ENCODE data around the gene SNX2. TPM values are rescaled to one million over a fixed set of nuclear protein-coding genes. Genes with fewer than 3 reads are reported as not detected.

The SNX2 gene
- total and polyA plus RNA-seq, 9 of the 15 experiments (the other 6 are each of a cell fraction or from before 2014, with no cell fraction given) = 35.2 to 86.0 (median 58.1) TPM

DNA sequence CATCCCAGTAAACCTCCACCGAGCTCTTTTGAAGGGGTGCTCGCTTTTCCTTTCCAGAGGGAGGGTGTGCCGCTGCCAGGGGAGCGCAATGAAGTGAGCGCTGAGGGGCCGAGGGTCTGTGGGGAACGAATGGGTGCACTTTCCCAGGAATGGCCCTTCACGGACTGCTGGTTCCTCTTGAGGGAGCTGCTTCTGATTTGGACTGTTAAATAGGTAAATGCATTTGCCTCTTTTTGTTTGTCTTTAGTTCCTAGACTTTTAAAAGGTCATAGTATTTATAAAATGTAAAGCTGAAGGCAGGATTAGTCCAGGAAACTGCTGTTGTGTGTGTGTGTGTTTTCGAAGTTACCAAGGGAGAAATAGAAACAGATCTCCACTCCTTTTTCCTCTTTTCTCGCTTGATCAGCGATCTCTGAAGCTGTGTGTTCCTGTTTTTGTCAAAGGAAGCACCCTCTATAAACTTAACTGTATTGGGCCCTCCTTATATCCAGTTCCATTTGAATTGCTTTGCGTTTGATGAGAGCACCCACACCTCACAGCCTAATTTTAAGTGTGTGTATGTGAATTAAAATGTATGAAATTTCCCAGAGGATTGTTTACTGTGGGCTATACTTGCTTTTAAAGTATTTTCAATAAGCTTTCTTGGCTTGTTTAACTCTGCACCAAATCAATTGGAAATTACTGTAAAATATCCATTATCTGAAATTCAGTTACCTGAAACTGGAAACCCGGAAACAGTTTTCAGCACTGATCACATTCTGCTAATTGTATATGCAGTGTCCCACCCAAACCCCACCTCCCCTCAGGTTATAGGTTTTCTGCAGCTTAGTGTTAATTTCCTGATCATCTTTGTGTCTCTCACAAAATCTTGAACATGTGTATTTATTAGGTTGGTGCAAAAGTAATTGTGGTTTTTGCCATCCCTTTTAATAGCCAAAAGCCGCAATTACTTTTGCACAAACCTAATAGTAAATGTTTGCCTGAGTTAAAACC lies 966 bp downstream of the SNX2 start:
- 0 out of 3 replicates have a peak, but pooled peaks cover 5% of the 10 kb centered on the region for H3K36me3 ChIP-seq (ENCODE audit: control insufficient read depth, insufficient read depth, low read length)
- TSS peak; percentile 50 for BruUV-seq (replicated peaks)
- under 1% methylated on average over 14 of the region's 14 CpGs for WGBS (ENCODE audit: insufficient coverage, low coverage, missing lambda C conversion rate)
- H3K9me1 ChIP-seq (ENCODE audit: control insufficient read depth, insufficient read depth, low read length) = no peaks in the 10 kb centered on the region
- no peaks in the 10 kb centered on the region for H3K27me3 ChIP-seq (ENCODE audit: control insufficient read depth in 2 of 2, insufficient read depth in 2 of 2, low read length in 2 of 2)
- POLR2A ChIA-PET = interaction anchor here (0.6 to 1.4 kb wide), 6 partner anchors 9 to 157 kb away, joined by 3 to 5 read pairs (median 4); no protein-coding TSS in a partner anchor
- no peaks in the 10 kb centered on the region for H4K20me1 ChIP-seq (replicated peaks; ENCODE audit: control insufficient read depth, insufficient read depth, low read length)
- CTCF ChIA-PET (ENCODE audit: low intra/inter-chr PET ratio) = no interaction called here
- FAIRE-seq = no peak
- peak overlapping the region; percentile 78 to 90 for H3K9ac ChIP-seq (ENCODE audit: insufficient read depth in 1 of 2, low read depth in 2 of 2, low read length in 2 of 2)
- intact Hi-C loops (cut with micrococcal nuclease) (no loop called here), in situ Hi-C loops (cut with MboI) (no loop called here)
- peaks cover 57% of the 10 kb centered on the region for H3K79me2 ChIP-seq (ENCODE audit: control insufficient read depth, insufficient read depth, low read length)
- ATAC-seq = peak; percentile 61
- DNase-seq (ENCODE audit: extremely low read depth in 1 of 4, low spot score in 3 of 4) = peak in 2 of 4 experiments; percentile 21 to 25
- H3K4me2 ChIP-seq (ENCODE audit: insufficient read depth, low read length) = peak overlapping the region; percentile 95
- no peaks in the 10 kb centered on the region for H3K9me3 ChIP-seq (replicated peaks; ENCODE audit: control insufficient read depth, insufficient read depth, low read depth, low read length)
- peak overlapping the region; percentile 98 for H2AFZ ChIP-seq (ENCODE audit: low read depth, low read length)
- H3K4me3 ChIP-seq = peak overlapping the region; percentile 96
- no peaks in the 10 kb centered on the region; a peak in 3 of 5 replicates for H3K4me1 ChIP-seq (replicated peaks in 1 of 2; ENCODE audit: control insufficient read depth in 2 of 2, insufficient read depth in 2 of 2, low read length in 2 of 2)
- H3K27ac ChIP-seq (ENCODE audit: extremely low read depth, low read depth, low read length) = peak overlapping the region; percentile 71
- TF ChIP-seq ZNF121 (CRISPR knock-in tag; conservative IDR thresholded peaks at IDR 0.05) = no peak
- TF ChIP-seq, protein P1, sequence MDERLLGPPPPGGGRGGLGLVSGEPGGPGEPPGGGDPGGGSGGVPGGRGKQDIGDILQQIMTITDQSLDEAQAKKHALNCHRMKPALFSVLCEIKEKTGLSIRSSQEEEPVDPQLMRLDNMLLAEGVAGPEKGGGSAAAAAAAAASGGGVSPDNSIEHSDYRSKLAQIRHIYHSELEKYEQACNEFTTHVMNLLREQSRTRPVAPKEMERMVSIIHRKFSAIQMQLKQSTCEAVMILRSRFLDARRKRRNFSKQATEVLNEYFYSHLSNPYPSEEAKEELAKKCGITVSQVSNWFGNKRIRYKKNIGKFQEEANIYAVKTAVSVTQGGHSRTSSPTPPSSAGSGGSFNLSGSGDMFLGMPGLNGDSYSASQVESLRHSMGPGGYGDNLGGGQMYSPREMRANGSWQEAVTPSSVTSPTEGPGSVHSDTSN (CRISPR knock-in tag; IDR thresholded peaks at IDR 0.05; ENCODE audit: low read depth) = no peak
- TF ChIP-seq, protein P1 (tag; conservative IDR thresholded peaks at IDR 0.05; ENCODE audit: low read depth) = no peak
- TF ChIP-seq, protein P2, sequence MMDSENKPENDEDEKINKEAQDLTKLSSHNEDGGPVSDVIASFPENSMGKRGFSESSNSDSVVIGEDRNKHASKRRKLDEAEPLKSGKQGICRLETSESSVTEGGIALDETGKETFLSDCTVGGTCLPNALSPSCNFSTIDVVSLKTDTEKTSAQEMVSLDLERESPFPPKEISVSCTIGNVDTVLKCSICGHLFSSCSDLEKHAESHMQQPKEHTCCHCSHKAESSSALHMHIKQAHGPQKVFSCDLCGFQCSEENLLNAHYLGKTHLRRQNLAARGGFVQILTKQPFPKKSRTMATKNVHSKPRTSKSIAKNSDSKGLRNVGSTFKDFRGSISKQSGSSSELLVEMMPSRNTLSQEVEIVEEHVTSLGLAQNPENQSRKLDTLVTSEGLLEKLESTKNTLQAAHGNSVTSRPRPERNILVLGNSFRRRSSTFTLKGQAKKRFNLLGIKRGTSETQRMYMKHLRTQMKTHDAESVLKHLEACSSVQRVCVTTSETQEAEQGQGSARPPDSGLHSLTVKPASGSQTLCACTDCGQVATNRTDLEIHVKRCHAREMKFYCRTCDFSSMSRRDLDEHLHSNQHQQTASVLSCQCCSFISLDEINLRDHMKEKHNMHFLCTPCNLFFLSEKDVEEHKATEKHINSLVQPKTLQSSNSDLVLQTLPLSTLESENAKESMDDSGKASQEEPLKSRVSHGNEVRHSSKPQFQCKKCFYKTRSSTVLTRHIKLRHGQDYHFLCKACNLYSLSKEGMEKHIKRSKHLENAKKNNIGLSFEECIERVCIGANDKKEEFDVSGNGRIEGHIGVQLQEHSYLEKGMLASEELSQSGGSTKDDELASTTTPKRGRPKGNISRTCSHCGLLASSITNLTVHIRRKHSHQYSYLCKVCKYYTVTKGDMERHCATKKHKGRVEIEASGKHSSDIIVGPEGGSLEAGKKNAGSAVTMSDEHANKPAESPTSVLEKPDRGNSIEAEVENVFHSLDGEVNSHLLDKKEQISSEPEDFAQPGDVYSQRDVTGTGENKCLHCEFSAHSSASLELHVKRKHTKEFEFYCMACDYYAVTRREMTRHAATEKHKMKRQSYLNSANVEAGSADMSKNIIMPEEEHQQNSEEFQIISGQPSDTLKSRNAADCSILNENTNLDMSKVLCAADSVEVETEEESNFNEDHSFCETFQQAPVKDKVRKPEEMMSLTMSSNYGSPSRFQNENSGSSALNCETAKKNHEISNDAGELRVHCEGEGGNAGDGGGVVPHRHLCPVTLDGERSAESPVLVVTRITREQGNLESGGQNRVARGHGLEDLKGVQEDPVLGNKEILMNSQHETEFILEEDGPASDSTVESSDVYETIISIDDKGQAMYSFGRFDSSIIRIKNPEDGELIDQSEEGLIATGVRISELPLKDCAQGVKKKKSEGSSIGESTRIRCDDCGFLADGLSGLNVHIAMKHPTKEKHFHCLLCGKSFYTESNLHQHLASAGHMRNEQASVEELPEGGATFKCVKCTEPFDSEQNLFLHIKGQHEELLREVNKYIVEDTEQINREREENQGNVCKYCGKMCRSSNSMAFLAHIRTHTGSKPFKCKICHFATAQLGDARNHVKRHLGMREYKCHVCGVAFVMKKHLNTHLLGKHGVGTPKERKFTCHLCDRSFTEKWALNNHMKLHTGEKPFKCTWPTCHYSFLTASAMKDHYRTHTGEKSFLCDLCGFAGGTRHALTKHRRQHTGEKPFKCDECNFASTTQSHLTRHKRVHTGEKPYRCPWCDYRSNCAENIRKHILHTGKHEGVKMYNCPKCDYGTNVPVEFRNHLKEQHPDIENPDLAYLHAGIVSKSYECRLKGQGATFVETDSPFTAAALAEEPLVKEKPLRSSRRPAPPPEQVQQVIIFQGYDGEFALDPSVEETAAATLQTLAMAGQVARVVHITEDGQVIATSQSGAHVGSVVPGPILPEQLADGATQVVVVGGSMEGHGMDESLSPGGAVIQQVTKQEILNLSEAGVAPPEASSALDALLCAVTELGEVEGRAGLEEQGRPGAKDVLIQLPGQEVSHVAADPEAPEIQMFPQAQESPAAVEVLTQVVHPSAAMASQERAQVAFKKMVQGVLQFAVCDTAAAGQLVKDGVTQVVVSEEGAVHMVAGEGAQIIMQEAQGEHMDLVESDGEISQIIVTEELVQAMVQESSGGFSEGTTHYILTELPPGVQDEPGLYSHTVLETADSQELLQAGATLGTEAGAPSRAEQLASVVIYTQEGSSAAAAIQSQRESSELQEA (IDR thresholded peaks at IDR 0.05; ENCODE audit: low read depth) = no peak
- peak; percentile 80; the same call in 1 of the 2 replicates for TF ChIP-seq ZNF79 (CRISPR knock-in tag; IDR thresholded peaks at IDR 0.05; ENCODE audit: low read depth)

Data from K562 (cell line).